Mesendoderm (in vitro differentiated cells): Measurements from ENCODE around the gene ADAMTS13.

Experiments used
- DNase-seq: peaks from one replicate; pipeline ENCODE4 v3.0.0; 2013
- H2AK5ac ChIP-seq: 2 replicates; pipeline ENCODE4 v1.6.1; 2013; ENCODE audit warnings: low read length, inconsistent platforms
- H2BK120ac ChIP-seq: 2 replicates; pipeline ENCODE4 v1.6.1; 2013; ENCODE audit warnings: low read depth, mild to moderate bottlenecking, low read length, moderate library complexity, mixed read lengths
- H2BK15ac ChIP-seq: replicated peaks from 2 replicates; pipeline ENCODE4 v1.6.1; 2013; ENCODE audit warnings: low read depth, mild to moderate bottlenecking, moderate library complexity
- H2BK5ac ChIP-seq: 2 replicates; pipeline ENCODE4 v1.6.1; 2013; ENCODE audit warnings: low read length, inconsistent platforms
- H3K18ac ChIP-seq: 2 replicates; pipeline ENCODE4 v1.6.1; 2013; ENCODE audit warnings: mild to moderate bottlenecking, low read length, mixed read lengths
- H3K23ac ChIP-seq: one replicate; pipeline ENCODE4 v1.6.1; 2013; ENCODE audit warnings: low read length
- H3K27ac ChIP-seq: 2 replicates; pipeline ENCODE4 v1.5.1; 2013; ENCODE audit warnings: low read depth, mild to moderate bottlenecking, inconsistent platforms, low read length, moderate library complexity
- H3K27me3 ChIP-seq: 2 replicates; pipeline ENCODE4 v1.6.1; 2013; ENCODE audit warnings: low read length, control low read depth, mild to moderate bottlenecking, inconsistent platforms; ENCODE audit not compliant: insufficient read depth, poor library complexity
- H3K36me3 ChIP-seq: 2 replicates; pipeline ENCODE4 v1.6.1; 2013; ENCODE audit warnings: low read length, inconsistent platforms; ENCODE audit not compliant: control insufficient read depth, insufficient read depth
- H3K4ac ChIP-seq: one replicate; pipeline ENCODE4 v1.6.1; 2013; ENCODE audit warnings: low read depth, mild to moderate bottlenecking, low read length, moderate library complexity
- H3K4me1 ChIP-seq: 2 replicates; pipeline ENCODE4 v1.6.1; 2013; ENCODE audit warnings: low read depth, low read length, inconsistent platforms; ENCODE audit not compliant: control insufficient read depth
- H3K4me2 ChIP-seq: 2 replicates; pipeline ENCODE4 v1.6.1; 2013; ENCODE audit warnings: low read length
- H3K4me3 ChIP-seq: 2 replicates; pipeline ENCODE4 v1.5.1; 2013; ENCODE audit warnings: mild to moderate bottlenecking, low read length
- H3K56ac ChIP-seq: one replicate; pipeline ENCODE4 v1.6.1; 2013; ENCODE audit warnings: low read length
- H3K79me1 ChIP-seq: 2 replicates; pipeline ENCODE4 v1.6.1; 2013; ENCODE audit warnings: low read length, inconsistent platforms
- H3K79me2 ChIP-seq: 2 replicates; pipeline ENCODE4 v1.6.1; 2013; ENCODE audit warnings: mild to moderate bottlenecking, low read length; ENCODE audit not compliant: control insufficient read depth, insufficient read depth
- H3K9ac ChIP-seq: 2 replicates; pipeline ENCODE4 v1.6.1; 2013; ENCODE audit warnings: low read length, inconsistent platforms
- H4K5ac ChIP-seq: one replicate; pipeline ENCODE4 v1.6.1; 2013; ENCODE audit warnings: low read length
- H4K8ac ChIP-seq: one replicate; pipeline ENCODE4 v1.6.1; 2013; ENCODE audit warnings: low read depth, mild to moderate bottlenecking, control low read depth, low read length, moderate library complexity
- WGBS: extraction: QIAGEN DNeasy Blood & Tissue Kit; methylation state at CpG from one replicate; pipeline ENCODE4 v1.1.7; 2013; ENCODE audit warnings: low lambda C conversion rate, missing lambda C conversion rate; ENCODE audit not compliant: insufficient coverage; ENCODE audit errors: extremely low coverage; 5-methylcytosine and 5-hydroxymethylcytosine counted together

ADAMTS13 gene

GRCh38 chr9:133506653-133507038 is 84.5 kb downstream of the ADAMTS13 start:
- WGBS = no CpG with 5 or more reads among the region's 18 CpGs
- no peak overlapping the region for H3K18ac ChIP-seq
- H3K23ac ChIP-seq = no peak overlapping the region
- H3K9ac ChIP-seq = no peak overlapping the region
- no peaks in the 10 kb centered on the region for H3K79me1 ChIP-seq
- no peak overlapping the region for H3K4me3 ChIP-seq
- no peak overlapping the region for H2BK120ac ChIP-seq
- H3K36me3 ChIP-seq = no peaks in the 10 kb centered on the region
- no peaks in the 10 kb centered on the region for H3K27me3 ChIP-seq
- H2BK5ac ChIP-seq = no peak overlapping the region
- DNase-seq = no peak
- peaks cover 4% of the 10 kb centered on the region for H3K4me1 ChIP-seq
- no peak overlapping the region for H3K4ac ChIP-seq
- no peak overlapping the region for H3K4me2 ChIP-seq
- no peaks in the 10 kb centered on the region for H3K79me2 ChIP-seq
- H3K27ac ChIP-seq = no peak overlapping the region
- H2AK5ac ChIP-seq = no peak overlapping the region
- no peak overlapping the region for H4K8ac ChIP-seq
- H4K5ac ChIP-seq = no peak overlapping the region
- H3K56ac ChIP-seq = no peak overlapping the region
- no peak overlapping the region for H2BK15ac ChIP-seq

- no peaks in the 10 kb centered on the region for H3K36me3 ChIP-seq
- H3K4me3 ChIP-seq = no peak overlapping the region
- no peak overlapping the region for H2BK15ac ChIP-seq
- H3K4ac ChIP-seq = no peak overlapping the region
- no peaks in the 10 kb centered on the region for H3K79me2 ChIP-seq
- H4K8ac ChIP-seq = no peak overlapping the region
- no peak overlapping the region for H4K5ac ChIP-seq
- H3K4me2 ChIP-seq = no peak overlapping the region
- H3K18ac ChIP-seq = no peak overlapping the region
- H3K79me1 ChIP-seq = no peaks in the 10 kb centered on the region
- H2BK5ac ChIP-seq = no peak overlapping the region
- H2AK5ac ChIP-seq = no peak overlapping the region
- DNase-seq = no peak
- H3K27me3 ChIP-seq = no peaks in the 10 kb centered on the region
- peak overlapping the region; percentile 44 for H3K56ac ChIP-seq
- no CpG with 5 or more reads among the region's 24 CpGs for WGBS
- peaks cover 4% of the 10 kb centered on the region for H3K4me1 ChIP-seq
- H2BK120ac ChIP-seq = no peak overlapping the region
- no peak overlapping the region for H3K23ac ChIP-seq
- no peak overlapping the region for H3K27ac ChIP-seq
- H3K9ac ChIP-seq = no peak overlapping the region
These were observed 85.2 kb downstream of the ADAMTS13 start for GRCh38 chr9:133507246-133507965.

- DNase-seq = no peak
- H4K5ac ChIP-seq = no peak overlapping the region
- H3K9ac ChIP-seq = no peak overlapping the region
- H2BK15ac ChIP-seq = no peak overlapping the region
- peaks cover 7% of the 10 kb centered on the region for H3K4me1 ChIP-seq
- no peak overlapping the region for H3K27ac ChIP-seq
- no peak overlapping the region for H2AK5ac ChIP-seq
- no peaks in the 10 kb centered on the region for H3K79me2 ChIP-seq
- no peaks in the 10 kb centered on the region for H3K79me1 ChIP-seq
- no peak overlapping the region for H4K8ac ChIP-seq
- H2BK120ac ChIP-seq = no peak overlapping the region
- no CpG with 5 or more reads among the region's 8 CpGs for WGBS
- no peak overlapping the region for H3K4ac ChIP-seq
- no peak overlapping the region for H3K18ac ChIP-seq
- H3K23ac ChIP-seq = no peak overlapping the region
- H3K4me3 ChIP-seq = no peak overlapping the region
- no peak overlapping the region for H2BK5ac ChIP-seq
- no peak overlapping the region for H3K4me2 ChIP-seq
- peak overlapping the region; percentile 44 for H3K56ac ChIP-seq
- no peaks in the 10 kb centered on the region for H3K27me3 ChIP-seq
- H3K36me3 ChIP-seq = no peaks in the 10 kb centered on the region
These were observed 85.9 kb downstream of the ADAMTS13 start for GRCh38 chr9:133508046-133508445.
